Ascending aorta (tissue), 2 donors: Measurements from ENCODE around the gene ATP8A2. TPM values are rescaled to one million over a fixed set of nuclear protein-coding genes. Genes with fewer than 3 reads are reported as not detected.

Experiments
- DNase-seq, 2 donors: peaks; one replicate each; pipeline ENCODE4 v3.0.0-alpha.2; 2019; ENCODE audit warnings: low spot score in 2 of 2
- H3K27ac ChIP-seq, 2 donors: fragments of 200-600 bp; sonication (generic); one replicate each; pipeline ENCODE4 v1.5.1; 2016 to 2017; ENCODE audit warnings: mild to moderate bottlenecking in 1 of 2
- H3K27me3 ChIP-seq: fragments of 200-600 bp; sonication (generic); one replicate; pipeline ENCODE4 v1.5.1; 2017
- H3K36me3 ChIP-seq, 2 donors: fragments of 200-600 bp; sonication (generic); one replicate each; pipeline ENCODE4 v1.5.1; 2016
- H3K4me1 ChIP-seq, 2 donors: fragments of 200-600 bp; sonication (generic); one replicate each; pipeline ENCODE4 v1.5.1; 2016 to 2017; ENCODE audit warnings: mild to moderate bottlenecking in 1 of 2
- H3K4me3 ChIP-seq, 2 donors: fragments of 200-600 bp; sonication (generic); one replicate each; pipeline ENCODE4 v1.5.1; 2016 to 2017; ENCODE audit warnings: mild to moderate bottlenecking in 1 of 2
- H3K9me3 ChIP-seq, 2 donors: fragments of 200-600 bp; sonication (generic); one replicate each; pipeline ENCODE4 v1.5.1; 2016
- intact Hi-C: fragments of 100-400 bp; cut with DNase I; formaldehyde crosslinking; loops from one replicate; pipeline ENCODE4 v1.15.1; 2023
- total RNA-seq: library from RNA; depleted of rRNA; stranded (reverse); fragments of >200 nt; gene quantifications from one replicate; pipeline ENCODE4 v1.1.0, GENCODE V29; 2016
- TF ChIP-seq, protein P1 (sequence below), 3 experiments: fragments of 200-600 bp in 2 of 3; fragments of 450-650 bp in 1 of 3; sonication (generic) in 2 of 3; IDR thresholded peaks; one replicate each; pipeline ENCODE4 v1.5.1; 2016 to 2019; ENCODE audit warnings: antibody characterized with exemption in 3 of 3, mild to moderate bottlenecking in 1 of 3, moderate library complexity in 1 of 3

ATP8A2 gene
- total RNA-seq, 1 donor from 2014 or later: under 0.01 TPM

DNA sequence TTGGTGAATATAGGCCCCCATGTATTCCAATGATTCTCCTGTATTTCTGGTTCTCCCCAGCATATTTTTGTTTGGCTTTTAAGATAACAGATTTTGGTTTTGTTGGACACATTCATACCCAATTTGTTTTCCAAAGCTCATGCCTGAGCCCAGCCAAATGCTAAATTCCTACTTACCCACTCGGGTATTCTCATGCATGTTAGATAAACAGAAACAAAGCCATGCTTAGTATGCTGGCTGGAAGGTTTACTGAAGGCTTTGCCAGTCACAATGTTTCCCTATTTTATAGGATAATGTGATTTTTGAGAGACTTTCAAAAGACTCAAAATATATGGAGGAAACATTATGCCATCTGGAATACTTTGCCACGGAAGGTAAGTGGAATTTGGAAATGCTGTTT lies 206.8 kb downstream of the ATP8A2 start:
- intact Hi-C loops: no loop called here
- DNase-seq: no peak
- no peaks in the 10 kb centered on the region for H3K27me3 ChIP-seq
- no peak overlapping the region for H3K4me3 ChIP-seq
- no peaks in the 10 kb centered on the region for H3K9me3 ChIP-seq
- TF ChIP-seq, protein P1, sequence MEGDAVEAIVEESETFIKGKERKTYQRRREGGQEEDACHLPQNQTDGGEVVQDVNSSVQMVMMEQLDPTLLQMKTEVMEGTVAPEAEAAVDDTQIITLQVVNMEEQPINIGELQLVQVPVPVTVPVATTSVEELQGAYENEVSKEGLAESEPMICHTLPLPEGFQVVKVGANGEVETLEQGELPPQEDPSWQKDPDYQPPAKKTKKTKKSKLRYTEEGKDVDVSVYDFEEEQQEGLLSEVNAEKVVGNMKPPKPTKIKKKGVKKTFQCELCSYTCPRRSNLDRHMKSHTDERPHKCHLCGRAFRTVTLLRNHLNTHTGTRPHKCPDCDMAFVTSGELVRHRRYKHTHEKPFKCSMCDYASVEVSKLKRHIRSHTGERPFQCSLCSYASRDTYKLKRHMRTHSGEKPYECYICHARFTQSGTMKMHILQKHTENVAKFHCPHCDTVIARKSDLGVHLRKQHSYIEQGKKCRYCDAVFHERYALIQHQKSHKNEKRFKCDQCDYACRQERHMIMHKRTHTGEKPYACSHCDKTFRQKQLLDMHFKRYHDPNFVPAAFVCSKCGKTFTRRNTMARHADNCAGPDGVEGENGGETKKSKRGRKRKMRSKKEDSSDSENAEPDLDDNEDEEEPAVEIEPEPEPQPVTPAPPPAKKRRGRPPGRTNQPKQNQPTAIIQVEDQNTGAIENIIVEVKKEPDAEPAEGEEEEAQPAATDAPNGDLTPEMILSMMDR (IDR thresholded peaks at IDR 0.05): no peak
- no peaks in the 10 kb centered on the region for H3K4me1 ChIP-seq
- H3K36me3 ChIP-seq: no peaks in the 10 kb centered on the region
- H3K27ac ChIP-seq: no peak overlapping the region

DNA sequence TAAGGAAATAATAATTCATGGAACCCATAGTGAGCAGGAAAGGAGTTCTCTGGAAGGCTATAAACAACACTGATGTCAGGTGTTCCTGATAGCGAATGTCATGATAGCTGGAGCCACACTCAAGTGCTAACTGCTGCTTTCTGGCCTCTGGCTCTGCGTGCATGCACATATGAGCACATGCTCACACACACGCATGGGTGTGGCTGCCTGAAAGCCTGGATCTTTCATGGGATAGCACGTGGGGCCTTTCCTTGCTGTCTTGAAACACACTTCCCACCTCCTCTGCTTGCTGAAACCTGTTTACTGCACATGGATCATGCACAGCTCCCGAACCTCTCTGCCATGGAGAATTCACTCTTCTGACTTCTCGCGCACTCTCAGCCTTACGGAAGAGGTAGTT lies 207.4 kb downstream of the ATP8A2 start:
- intact Hi-C loops: no loop called here
- TF ChIP-seq, protein P1 (IDR thresholded peaks at IDR 0.05): no peak
- H3K36me3 ChIP-seq: no peaks in the 10 kb centered on the region
- no peak overlapping the region for H3K27ac ChIP-seq
- H3K27me3 ChIP-seq: no peaks in the 10 kb centered on the region
- H3K4me3 ChIP-seq: no peak overlapping the region
- no peaks in the 10 kb centered on the region for H3K4me1 ChIP-seq
- H3K9me3 ChIP-seq: no peaks in the 10 kb centered on the region
- DNase-seq: no peak

DNA sequence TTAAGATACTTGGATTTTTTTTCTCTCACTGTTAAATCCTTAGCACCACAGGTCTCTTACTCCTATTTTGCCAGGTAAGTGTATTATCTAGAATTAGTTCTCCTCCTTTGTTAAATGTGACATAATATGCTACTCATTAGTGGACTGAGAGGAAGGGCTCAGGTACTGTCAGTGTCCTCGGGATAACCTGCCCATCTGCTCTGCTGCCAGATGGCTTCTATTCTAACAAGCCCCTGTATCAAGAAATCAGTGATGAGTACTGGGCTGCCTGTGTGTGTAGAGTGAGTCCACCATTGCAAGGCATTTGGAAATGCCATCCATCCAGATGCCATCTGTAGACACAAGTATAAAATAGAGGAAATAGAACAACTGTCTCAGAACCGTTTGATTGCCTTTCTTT lies 209.6 kb downstream of the ATP8A2 start:
- H3K27me3 ChIP-seq: no peaks in the 10 kb centered on the region
- no peak overlapping the region for H3K4me3 ChIP-seq
- H3K36me3 ChIP-seq: no peaks in the 10 kb centered on the region
- intact Hi-C loops: no loop called here
- TF ChIP-seq, protein P1 (IDR thresholded peaks at IDR 0.05): no peak
- no peak overlapping the region for H3K27ac ChIP-seq
- H3K4me1 ChIP-seq: no peaks in the 10 kb centered on the region
- DNase-seq: no peak
- no peaks in the 10 kb centered on the region for H3K9me3 ChIP-seq

DNA sequence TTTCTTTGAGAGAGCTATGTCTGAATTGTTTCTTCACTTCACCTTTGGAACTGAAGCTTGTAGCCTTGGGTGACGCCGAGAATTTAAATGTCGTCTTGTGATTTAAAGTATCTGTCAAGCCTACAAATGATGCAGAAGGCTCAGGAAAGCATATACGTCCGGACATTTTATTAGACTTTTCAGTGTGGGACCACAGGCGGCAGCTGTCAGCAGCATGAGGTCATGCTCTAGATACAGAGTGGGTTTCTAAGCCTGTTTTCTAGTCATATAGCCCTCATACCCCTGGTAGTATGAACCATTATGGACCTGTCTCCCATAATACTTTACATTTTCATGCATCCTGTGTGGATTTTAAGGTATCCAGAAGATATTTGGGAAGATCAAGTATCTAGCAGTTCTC lies 212.3 kb downstream of the ATP8A2 start:
- no peak for DNase-seq
- H3K36me3 ChIP-seq: no peaks in the 10 kb centered on the region
- TF ChIP-seq, protein P1 (IDR thresholded peaks at IDR 0.05): no peak
- H3K4me3 ChIP-seq: no peak overlapping the region
- no peaks in the 10 kb centered on the region for H3K4me1 ChIP-seq
- intact Hi-C loops: no loop called here
- no peaks in the 10 kb centered on the region for H3K27me3 ChIP-seq
- H3K27ac ChIP-seq: no peak overlapping the region
- H3K9me3 ChIP-seq: no peaks in the 10 kb centered on the region

DNA sequence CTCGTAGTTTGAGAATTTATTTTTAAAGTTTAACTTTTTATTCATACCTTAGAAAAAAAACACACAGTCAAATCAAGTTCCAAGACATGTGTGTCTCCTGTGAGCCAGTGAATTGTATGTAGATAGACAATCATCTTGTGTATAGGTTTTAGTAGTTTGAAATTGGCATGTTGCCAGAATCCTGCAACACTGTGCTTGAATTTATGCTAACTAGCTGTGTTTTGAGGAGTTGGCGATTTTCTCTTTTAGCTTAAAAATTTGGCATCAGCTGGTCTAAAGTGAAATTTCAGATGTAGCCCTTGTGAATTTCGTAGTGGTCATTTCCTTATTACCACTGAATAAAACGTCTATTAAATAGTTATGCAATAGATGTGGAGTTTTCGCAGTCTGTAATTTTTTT lies 213.2 kb downstream of the ATP8A2 start:
- H3K27me3 ChIP-seq: no peaks in the 10 kb centered on the region
- TF ChIP-seq, protein P1 (IDR thresholded peaks at IDR 0.05): no peak
- no peak overlapping the region for H3K27ac ChIP-seq
- DNase-seq: no peak
- H3K36me3 ChIP-seq: no peaks in the 10 kb centered on the region
- no peaks in the 10 kb centered on the region for H3K4me1 ChIP-seq
- intact Hi-C loops: no loop called here
- no peak overlapping the region for H3K4me3 ChIP-seq
- H3K9me3 ChIP-seq: no peaks in the 10 kb centered on the region

DNA sequence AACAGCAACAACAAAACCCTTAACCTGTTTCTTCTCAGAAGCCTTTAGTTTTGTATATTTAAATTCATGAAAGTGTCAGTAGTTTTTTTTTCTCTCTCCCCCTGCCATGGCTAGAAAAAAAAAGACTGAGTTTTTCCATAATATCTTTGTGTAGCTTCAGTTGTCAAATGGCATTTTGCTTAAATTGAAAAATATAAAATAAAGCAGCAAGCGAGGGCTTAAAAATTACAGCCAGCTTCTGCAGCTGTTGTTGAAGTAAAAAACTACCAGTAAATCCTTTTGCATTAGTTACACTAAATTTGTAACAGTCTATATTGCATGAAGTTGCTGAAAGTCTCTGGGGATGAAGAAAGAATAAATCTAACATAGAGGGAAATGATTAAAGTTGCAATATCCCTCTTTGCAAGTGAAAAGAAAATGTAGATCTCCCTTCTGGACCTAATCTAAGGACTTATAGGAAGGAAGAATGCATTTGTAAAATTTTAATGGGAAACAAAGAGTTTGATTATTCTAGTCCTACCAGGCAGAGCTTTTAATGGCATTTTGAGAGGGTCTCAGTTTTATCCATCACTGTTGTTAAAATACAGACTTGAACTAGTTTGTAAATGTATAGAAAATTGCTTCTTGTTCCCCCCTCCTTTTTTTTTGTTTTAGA lies 215.7 kb downstream of the ATP8A2 start:
- no peak for DNase-seq
- H3K4me3 ChIP-seq: no peak overlapping the region
- H3K27me3 ChIP-seq: no peaks in the 10 kb centered on the region
- H3K27ac ChIP-seq: no peak overlapping the region
- H3K4me1 ChIP-seq: no peaks in the 10 kb centered on the region
- TF ChIP-seq, protein P1 (IDR thresholded peaks at IDR 0.05): no peak
- intact Hi-C loops: no loop called here
- H3K9me3 ChIP-seq: no peaks in the 10 kb centered on the region
- H3K36me3 ChIP-seq: no peaks in the 10 kb centered on the region
